GM21390 (cell line): Measurements from ENCODE around the gene COLQ.
"Not testable (repeated sequence)": the region's sequence is repeated elsewhere in the genome, so short reads cannot be mapped to it uniquely, and the experiment has no call there.

Experiments
- ATAC-seq: cut with Tn5 transposase; IDR thresholded peaks from one replicate; pipeline ENCODE4 v1.9.1; 2021; ENCODE audit not compliant: unreplicated experiment

COLQ gene

GRCh38 chr3:15521573-15521965 lies at the start of gene COLQ:
Gene COLQ (minus strand): TSS chr3:15521706. CDS start chr3:15521625, 81 bp downstream.
- no peak for ATAC-seq

- no peak for ATAC-seq
These were observed 41.7 kb upstream of the COLQ start for GRCh38 chr3:15563190-15563589.

- ATAC-seq: no peak
These were observed 41.1 kb upstream of the COLQ start for GRCh38 chr3:15562560-15562959.

- no peak for ATAC-seq
These were observed 37.1 kb upstream of the COLQ start for GRCh38 chr3:15558581-15558980.

- ATAC-seq: peak; percentile 52
These were observed 36.0 kb upstream of the COLQ start for GRCh38 chr3:15557511-15557946.

GRCh38 chr3:15556512-15556911 lies 35.0 kb upstream of the COLQ start:
- peak; percentile 87 for ATAC-seq

- ATAC-seq: no peak
These were observed 32.2 kb upstream of the COLQ start for GRCh38 chr3:15553749-15554148.

- no peak for ATAC-seq
These were observed 30.4 kb upstream of the COLQ start for GRCh38 chr3:15551902-15552301.

- ATAC-seq: no peak
These were observed 28.3 kb upstream of the COLQ start for GRCh38 chr3:15549846-15550245.

- no peak for ATAC-seq
These were observed 21.1 kb upstream of the COLQ start for GRCh38 chr3:15542614-15543013.

GRCh38 chr3:15541371-15541770 lies 19.9 kb upstream of the COLQ start:
- no peak for ATAC-seq

- no peak for ATAC-seq
These were observed 17.6 kb upstream of the COLQ start for GRCh38 chr3:15539066-15539465.

GRCh38 chr3:15538345-15538744 lies 16.8 kb upstream of the COLQ start:
- no peak for ATAC-seq

GRCh38 chr3:15536856-15537255 lies 15.3 kb upstream of the COLQ start:
- ATAC-seq: no peak

GRCh38 chr3:15535732-15536131 lies 14.2 kb upstream of the COLQ start:
- ATAC-seq: no peak

GRCh38 chr3:15532614-15533013 lies 11.1 kb upstream of the COLQ start:
- ATAC-seq: not testable (repeated sequence)

GRCh38 chr3:15531346-15531745 lies 9.8 kb upstream of the COLQ start:
- ATAC-seq: no peak

- no peak for ATAC-seq
These were observed 7.5 kb upstream of the COLQ start for GRCh38 chr3:15528854-15529537.

GRCh38 chr3:15527031-15527459 lies 5.5 kb upstream of the COLQ start:
- no peak for ATAC-seq

GRCh38 chr3:15525790-15526189 lies 4.3 kb upstream of the COLQ start:
- no peak for ATAC-seq

GRCh38 chr3:15523660-15524417 lies 2.3 kb upstream of the COLQ start:
- no peak for ATAC-seq

- no peak for ATAC-seq
These were observed 510 bp upstream of the COLQ start for GRCh38 chr3:15522016-15522415.
